ENCODE data around the gene MIXL1. TPM values are rescaled to one million over a fixed set of nuclear protein-coding genes. Genes with fewer than 3 reads are reported as not detected.

The MIXL1 gene
- total RNA-seq, 1 experiment from 2014 or later: 4.7 TPM

GRCh38 chr1:226187380-226187779 lies 36.1 kb upstream of the MIXL1 start:
- no peak overlapping the region for H3K27ac ChIP-seq (ENCODE audit: insufficient read length, low read depth, low read length)
- H3K23me2 ChIP-seq (ENCODE audit: insufficient read length, low read depth, low read length, poor library complexity, severe bottlenecking): peaks cover 6% of the 10 kb centered on the region
- no peak overlapping the region for H3K14ac ChIP-seq (ENCODE audit: insufficient read depth, low read length)
- H2BK5ac ChIP-seq (ENCODE audit: insufficient read length, low read length): no peak overlapping the region
- no peak for DNase-seq
- H3K4me1 ChIP-seq (ENCODE audit: insufficient read depth, low read length): no peaks in the 10 kb centered on the region; the same call in 1 of the 2 replicates
- no peak overlapping the region for H3K9ac ChIP-seq (ENCODE audit: extremely low read depth, insufficient read length, low read length)
- no peak overlapping the region for H2AK5ac ChIP-seq (ENCODE audit: insufficient read length, low read length)
- Mint-ChIP-seq H3K4me1 (peaks cover 18 to 20% of the 10 kb centered on the region in 2 experiments), H3K4me3 (peak overlapping the region; percentile 91 to 95), H3K9me3 (no peaks in the 10 kb centered on the region), H3K36me3 (ENCODE audit: insufficient read depth in 1 of 3, low read depth in 3 of 3) (peaks cover 0 to 12% (median 5%) of the 10 kb centered on the region in 3 experiments; a peak in 4 of 7 replicates), H3K27ac (peak overlapping the region in 1 of 3 experiments; percentile 83; a peak in 1 of 7 replicates), H3K27me3 (ENCODE audit: low read depth) (no peaks in the 10 kb centered on the region)
- no peak overlapping the region for H3K56ac ChIP-seq (ENCODE audit: insufficient read length, low read depth, low read length)
- no CpG with 5 or more reads among the region's 7 CpGs for WGBS (ENCODE audit: extremely low coverage, insufficient read length, low lambda C conversion rate)
- no peak overlapping the region for H4K91ac ChIP-seq (ENCODE audit: insufficient read length, low read depth, low read length)
- no peak overlapping the region for H2BK12ac ChIP-seq (ENCODE audit: insufficient read length, low read depth, low read length)
- H3K4me2 ChIP-seq (ENCODE audit: insufficient read depth, insufficient read length, low read length): peak overlapping the region; percentile 72
- H3K23ac ChIP-seq (ENCODE audit: insufficient read length, low read depth, low read length): no peak overlapping the region
- no peak overlapping the region for H2BK15ac ChIP-seq (ENCODE audit: low read depth, low read length)
- no peaks in the 10 kb centered on the region for H4K20me1 ChIP-seq (ENCODE audit: control insufficient read depth, insufficient read depth, insufficient read length)
- H3K18ac ChIP-seq (ENCODE audit: insufficient read length, low read depth, low read length): no peak overlapping the region
- H2AFZ ChIP-seq (ENCODE audit: low read length): no peak overlapping the region
- no peak overlapping the region for H2BK20ac ChIP-seq (ENCODE audit: low read depth, low read length, poor library complexity, severe bottlenecking)
- no peak overlapping the region for H3K4ac ChIP-seq (ENCODE audit: low read depth, low read length)
- peaks cover 11% of the 10 kb centered on the region; the same call in 1 of the 2 replicates for H3K79me2 ChIP-seq (ENCODE audit: insufficient read depth, low read length)
- peaks cover 6% of the 10 kb centered on the region for H3K79me1 ChIP-seq (ENCODE audit: insufficient read depth, low read depth, low read length, poor library complexity, severe bottlenecking)
- H3K9me3 ChIP-seq (ENCODE audit: control insufficient read depth, low read depth, low read length): no peaks in the 10 kb centered on the region
- no peaks in the 10 kb centered on the region for H3K27me3 ChIP-seq (ENCODE audit: insufficient read depth, low read length)
- H3T11ph ChIP-seq (ENCODE audit: low read length): no peak overlapping the region
- no peak overlapping the region for H4K8ac ChIP-seq (replicated peaks; ENCODE audit: insufficient read length, low read depth, low read length)
- no peak overlapping the region for H2BK120ac ChIP-seq (ENCODE audit: low read depth, low read length, poor library complexity, severe bottlenecking)
- no peak overlapping the region for H4K5ac ChIP-seq (ENCODE audit: insufficient read length, low read depth, low read length)
- TF ChIP-seq CTCF (conservative IDR thresholded peaks at IDR 0.05): no peak
